HG03457 (cell line): ENCODE results near the gene IGF1R.

Experiments
- ATAC-seq: cut with Tn5 transposase; IDR thresholded peaks from one replicate; pipeline ENCODE4 v1.9.1; 2021; ENCODE audit warnings: moderate number of reproducible peaks; ENCODE audit not compliant: unreplicated experiment

Gene IGF1R

DNA sequence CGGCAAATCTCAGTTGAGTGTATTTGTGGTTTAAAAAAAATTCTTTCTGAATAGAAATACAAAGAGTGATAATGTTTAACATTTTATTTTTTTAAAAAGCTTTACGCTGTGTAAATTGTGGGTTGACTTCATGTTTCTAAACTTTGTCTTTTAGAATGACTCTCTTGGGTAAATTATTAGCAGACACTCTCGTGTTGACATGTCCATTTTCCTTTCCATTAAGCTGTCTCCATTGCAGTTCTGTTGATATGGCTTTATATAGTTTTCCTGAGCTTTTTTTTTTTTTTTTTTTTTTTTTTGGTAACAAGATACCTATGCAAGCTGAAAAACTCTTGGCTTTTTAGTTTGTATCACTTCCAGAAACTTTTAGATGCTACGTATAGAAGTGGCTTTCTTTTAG lies 92.6 kb downstream of the IGF1R start:
- ATAC-seq = no peak

DNA sequence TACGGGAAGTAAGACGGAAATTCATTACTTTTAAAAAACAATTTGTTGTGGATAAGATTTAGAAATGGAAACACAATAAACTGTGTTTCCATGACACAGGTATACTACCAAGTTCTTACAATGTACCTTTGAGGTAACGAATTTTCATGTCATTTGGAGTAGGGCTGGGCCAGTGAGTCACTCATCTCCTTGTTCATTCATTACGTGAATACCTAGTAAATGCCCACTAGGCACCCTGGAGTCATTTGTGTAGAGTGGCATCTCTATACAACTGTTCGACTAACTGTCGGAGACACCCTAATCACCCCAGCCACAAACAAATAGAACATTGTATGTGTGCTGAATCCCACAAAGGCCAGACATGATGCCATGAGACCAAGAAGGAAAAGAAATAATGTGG lies 94.8 kb downstream of the IGF1R start:
- ATAC-seq = no peak

DNA sequence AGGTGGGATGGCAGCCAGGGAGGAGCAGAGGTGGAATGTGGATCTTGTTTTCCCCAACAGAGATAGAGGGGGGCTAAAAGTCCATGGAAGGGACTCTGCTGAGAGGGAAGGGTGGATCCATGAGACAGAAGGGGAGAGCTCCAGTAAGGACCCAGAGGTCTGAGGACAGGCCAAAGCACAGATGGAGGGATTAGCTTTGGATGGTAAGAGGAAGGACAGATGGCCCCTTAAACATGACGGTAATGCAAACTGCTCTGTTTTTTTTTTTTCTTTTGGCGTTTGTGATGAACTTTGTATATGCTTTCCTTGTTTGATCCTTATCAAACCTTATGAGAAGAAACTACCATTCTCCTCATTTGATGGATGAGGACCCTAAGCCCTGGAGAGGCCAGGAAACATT lies 96.2 kb downstream of the IGF1R start:
- ATAC-seq = no peak

DNA sequence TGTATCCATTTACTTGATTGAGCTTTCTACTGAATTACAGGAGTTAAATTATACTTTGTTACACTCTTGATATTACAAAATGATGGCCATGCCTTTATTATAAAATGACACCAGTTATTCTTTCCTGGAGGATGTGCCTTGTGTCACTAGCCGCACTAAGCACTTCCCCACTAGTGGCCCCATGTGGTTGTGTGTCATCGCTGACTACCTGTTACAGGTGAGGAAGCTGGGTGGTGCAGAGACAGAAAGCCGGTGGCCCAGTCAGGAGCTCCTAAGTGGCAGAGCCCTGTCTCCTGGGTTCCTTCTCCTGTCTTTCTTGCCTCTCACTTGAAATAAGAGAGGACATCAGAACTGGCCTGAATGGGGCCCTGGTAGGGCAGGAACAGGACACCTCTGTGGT lies 96.8 kb downstream of the IGF1R start:
- ATAC-seq = no peak

DNA sequence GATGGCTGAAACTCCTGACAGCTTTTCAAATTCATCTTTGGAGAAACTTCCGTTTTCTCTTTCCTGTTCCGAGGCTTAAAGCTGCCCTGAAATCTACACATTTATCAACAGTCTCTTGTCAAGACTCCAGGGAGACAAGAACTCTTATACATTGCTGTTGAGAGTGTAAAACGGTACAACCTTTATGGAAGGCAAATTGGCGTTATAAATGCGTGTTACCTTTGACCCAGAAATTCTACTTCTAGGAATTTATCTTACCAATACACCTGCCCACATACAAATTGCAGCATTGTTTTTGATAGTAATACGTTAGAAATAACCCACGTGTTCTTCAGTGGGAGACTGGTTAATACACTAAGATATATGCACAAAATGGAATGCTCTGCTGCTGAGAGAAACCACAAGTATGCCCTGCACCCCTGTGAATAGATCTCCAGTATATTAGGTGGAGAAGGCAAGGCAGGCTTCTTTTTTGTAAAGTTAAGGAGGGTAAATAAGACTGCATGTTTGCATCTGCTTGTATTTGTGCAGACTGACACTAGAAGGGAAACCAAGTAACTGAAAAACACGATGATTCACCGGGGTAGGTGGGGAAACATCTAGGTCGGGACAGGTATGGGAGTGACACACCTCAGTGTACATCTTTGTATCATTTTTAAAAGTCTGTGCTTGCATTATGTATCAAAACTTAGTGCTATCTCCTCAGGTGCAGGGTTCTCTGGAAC lies 97.5 kb downstream of the IGF1R start:
- ATAC-seq = no peak

DNA sequence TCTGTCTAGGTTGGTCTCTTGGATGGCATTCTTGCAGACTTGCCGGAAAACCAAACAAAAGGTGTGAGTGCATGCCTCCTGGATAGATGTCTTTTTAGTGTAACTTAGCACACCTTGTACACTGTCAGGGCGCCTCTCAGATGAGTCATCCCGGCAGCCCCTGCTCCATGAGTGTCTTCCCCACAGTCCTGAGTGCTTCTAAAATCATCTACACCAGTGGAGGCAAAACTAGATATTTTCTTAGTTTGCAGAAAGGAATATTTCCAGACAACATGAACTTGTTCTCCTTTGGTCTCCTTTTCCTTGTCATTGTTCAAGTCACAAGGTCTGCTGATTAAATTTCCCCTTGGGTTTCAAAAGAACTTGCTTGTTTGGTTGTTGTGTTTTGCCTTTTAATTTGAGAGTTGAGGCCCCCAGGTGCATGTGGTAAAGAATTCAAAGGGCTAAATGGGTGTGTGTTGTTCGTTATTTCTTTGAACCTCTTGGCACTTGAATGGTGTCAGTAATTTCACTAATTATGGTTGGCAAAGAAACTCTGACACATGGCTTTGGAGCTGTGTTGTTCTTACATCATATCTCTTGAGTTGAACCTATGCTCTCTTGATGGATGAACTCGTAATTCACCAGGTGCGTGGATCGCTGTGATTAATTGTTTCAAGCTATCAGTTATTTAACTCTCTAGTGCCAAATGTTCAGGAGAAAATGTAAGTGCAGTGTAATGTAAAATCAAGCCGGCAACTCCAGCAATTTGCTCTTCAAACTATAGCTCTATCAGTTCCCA lies 98.2 kb downstream of the IGF1R start:
- no peak for ATAC-seq

DNA sequence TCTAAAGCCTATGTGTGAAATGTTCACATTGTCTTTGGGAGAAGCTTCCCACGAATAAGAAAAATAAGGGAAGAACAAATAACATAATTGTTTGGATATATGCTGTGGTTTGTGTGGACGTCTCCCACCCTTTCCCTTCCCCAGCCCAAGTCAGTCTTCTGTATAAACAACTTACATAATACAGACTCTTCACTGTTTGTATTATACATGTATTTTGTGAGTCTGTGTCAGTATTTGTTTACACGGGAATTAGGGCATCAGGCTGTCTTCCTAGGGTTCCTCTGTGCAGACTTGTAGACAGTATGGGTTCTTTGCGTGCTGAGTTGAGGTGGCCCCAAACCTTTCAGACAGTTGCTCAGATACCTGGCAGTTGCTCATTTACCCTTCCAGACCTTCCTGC lies 103.4 kb downstream of the IGF1R start:
- no peak for ATAC-seq

DNA sequence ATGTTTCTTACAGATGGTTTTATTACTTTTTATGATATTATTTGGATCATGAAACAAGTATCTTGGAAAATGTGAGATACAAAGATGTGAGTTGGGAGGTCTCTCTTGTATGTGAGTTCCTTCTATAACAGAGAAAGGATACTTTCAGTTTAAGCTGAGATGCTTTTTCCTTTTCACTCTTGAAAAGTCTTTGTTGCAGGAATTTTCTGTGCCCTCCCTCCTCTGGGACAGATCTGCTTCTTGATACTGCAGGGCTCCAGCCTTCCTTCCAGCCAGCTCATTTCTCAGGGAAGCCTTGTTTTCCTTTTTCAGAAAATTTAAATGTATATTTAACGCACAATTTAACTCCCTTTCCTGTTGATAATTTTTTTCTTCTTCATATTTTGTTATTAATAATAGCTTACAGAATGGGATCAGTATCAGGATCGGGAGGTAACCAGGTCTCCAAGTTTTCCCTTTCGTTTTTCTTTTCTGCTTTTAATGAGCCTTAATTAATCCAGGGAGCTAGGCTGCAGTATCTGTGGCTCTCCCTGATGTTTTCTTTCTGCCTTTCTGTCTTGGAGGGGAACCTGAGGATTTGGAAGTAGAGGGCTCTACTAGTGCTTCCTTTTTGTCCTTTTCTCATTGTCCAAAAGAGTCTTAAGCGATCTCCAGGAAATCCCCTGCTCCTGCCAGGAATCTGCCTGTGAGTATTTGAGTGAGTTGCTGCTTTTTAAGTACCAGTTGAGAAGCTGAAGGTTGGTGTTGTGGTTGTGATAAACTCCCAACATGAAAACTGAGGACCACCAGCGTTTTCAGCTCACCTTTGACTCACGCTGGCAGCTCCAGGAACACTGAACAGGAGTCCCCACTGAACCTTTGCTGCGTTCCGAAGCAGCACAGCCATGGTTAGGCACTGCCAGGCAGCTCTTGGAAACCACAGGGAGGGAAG lies 105.7 kb downstream of the IGF1R start:
- ATAC-seq = no peak

DNA sequence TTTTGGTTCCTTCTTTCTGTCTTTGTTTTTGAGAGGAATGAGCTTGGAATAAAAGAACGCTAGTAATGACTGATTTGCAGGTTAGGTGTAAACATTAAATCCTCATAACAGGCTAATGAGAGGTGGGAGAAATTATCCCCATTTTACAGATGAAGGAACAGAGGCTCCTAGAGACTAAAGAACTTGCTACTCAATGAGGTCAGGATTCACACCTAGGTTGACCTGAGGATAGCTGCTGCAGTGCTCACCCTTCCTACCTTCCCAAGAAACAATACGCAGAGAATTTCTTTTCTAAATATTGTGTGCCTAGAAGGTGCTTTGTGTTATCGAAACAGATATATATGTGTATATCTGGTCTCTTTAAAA lies 106.3 kb downstream of the IGF1R start:
- ATAC-seq = no peak

DNA sequence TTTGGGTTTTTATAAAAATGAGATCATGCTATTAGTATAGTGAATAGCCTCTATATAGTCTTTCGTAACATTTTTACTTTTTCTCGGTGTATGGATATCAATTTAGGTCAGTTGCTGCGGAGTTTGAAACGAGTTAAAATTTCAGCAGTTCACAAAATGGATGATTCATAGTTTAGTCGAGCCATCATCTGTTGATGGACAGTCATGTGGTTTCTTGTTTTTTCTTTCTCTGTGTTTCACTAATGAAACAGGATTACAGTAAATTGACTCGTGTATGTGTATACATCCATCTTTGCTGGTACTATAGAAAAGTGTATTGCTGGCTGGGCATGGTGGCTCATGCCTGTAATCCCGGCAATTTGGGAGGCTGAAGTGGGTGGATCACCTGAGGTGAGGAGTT lies 106.8 kb downstream of the IGF1R start:
- no peak for ATAC-seq

DNA sequence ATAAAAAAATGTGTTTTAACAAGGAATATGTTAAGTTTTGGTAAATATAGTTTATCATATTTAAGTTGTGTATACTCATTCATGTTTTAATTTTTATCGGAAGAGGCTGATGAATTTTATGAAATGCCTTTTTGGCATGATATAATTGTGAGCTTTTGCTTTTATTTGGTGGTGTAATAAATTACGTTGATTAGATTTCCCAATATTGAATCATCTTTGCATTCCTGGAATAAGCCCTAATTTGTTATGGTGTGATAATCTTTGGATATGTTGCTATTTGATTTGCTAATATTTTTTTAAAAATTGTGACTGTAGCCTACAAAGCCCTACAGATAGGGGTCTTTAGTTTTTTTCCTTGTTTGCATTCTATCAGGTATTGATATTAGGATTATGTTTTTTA lies 107.4 kb downstream of the IGF1R start:
- no peak for ATAC-seq

DNA sequence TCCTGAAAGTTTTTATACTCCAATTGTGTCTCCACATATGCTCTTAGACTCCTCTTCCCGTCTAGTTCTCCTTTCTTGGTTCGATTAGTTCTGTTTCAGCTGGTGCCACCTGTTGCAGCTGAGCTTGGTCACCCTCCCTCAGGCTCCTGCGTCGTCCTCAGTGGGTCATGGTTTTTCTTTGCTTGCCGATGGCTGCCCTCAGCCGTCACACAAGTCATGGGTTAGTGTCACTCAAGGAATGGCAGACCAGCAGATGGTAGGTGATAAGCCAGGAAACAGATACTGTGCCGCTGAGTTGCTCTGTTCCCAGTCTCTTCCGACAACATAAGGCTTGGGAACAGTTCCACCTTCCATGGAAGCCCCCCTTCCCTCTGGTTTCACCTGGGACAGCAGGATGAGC lies 109.9 kb downstream of the IGF1R start:
- ATAC-seq = no peak

DNA sequence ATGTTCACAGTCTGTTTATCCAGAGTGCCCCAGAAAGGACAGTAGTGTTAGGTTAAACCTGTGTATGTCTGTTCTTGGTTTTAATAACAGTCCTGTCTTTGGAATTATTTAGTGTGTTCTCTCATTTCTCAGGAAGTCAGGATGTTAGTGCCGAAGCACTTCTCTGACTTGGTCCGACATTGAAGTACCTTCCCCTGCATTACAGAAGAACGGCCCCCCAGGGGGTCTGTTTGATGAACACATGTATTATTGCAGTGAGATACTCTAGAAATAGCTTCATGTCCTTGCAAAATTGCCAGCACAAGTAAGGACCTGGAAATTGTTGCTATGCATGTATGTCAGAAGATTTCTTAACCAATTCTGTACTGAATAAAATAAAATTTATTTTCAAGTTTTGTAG lies 110.9 kb downstream of the IGF1R start:
- ATAC-seq = no peak

DNA sequence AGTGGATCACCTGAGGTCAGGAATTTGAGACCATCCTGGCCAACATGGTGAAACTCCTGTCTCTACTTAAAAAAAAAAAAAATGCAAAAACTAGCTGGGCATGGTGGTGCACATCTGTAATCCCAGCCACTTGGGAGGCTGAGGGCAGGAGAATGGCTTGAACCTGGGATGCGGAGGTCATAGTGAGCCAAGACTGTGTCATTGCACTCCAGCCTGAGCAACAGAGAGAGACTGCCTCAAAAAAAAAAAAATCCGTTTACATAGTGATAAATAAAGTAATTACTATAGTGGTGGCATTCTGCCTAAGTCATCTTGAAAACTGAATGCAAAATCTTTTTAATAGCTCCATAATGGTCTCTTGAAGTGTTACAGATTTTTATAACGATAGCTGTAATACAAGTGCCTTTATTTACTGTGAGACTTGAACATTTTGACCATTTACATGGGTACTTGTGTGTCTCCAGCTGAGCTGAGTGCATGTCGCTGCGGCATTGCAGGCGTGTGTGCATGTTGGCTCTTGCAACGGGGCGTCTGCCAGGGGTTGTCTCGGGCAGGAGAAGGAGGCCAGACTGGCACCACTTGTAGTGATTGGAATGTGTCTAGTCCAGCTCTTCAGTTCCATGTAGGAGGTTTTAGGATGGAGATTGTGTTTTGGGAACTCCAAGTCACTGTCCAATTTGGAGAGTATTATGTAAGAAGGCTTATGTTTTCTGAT lies 111.9 kb downstream of the IGF1R start:
- no peak for ATAC-seq

DNA sequence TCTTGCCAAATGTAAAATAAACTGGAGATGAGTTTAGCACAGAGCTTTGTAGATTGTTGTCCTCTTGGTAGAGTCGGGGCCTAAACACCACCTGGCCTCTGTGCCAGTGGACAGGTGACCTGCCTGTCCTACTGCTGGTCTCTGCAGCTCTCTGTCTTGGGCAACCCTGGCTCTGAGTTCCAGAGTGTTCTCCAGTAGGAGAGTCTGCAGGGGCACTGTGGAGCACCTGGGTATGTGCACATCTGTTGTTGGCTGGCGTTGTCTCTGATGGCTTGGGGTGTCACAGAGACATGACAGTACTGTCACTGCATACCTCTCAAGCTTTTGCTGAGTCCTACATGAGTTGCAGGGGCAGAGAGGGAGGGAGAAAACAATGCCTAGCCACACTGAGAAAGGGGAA lies 112.6 kb downstream of the IGF1R start:
- ATAC-seq = no peak

DNA sequence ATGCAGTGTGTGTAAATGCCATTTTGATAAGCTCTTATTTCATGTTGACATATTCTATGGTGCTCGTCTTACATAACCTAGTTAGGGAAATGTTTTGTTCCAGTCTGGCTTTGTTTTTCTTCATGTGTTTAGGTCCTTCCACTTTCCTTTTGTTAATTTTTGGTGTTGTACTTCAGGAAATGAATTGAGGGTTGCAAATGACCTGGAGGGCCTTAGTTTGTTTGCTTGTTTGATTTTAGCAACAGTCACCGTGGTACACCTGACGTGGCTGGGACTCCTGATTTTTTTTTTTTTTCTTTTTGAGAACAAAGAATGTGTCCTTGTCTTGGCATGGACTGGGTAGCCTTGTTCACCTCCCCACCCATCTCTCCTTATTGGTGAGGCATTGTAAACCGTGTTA lies 114.8 kb downstream of the IGF1R start:
- no peak for ATAC-seq

DNA sequence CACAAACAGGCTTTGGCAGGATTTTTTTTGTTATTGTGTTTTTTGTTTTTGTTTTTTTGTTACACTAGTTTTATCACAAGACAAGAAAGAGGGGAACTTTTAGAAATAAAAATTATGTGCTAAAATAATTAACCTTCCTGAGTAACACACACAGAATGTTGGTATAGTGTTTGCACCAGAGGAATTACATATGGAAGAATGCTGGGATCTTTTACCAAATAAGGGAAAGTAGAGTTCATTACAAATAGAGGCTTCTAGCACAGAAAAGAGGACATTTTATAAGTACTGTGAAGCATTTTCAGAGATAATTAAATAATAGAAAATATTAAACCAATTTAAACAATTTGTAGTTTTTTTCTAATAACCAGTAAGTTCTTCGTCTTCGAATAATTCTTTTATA lies 116.0 kb downstream of the IGF1R start:
- ATAC-seq = no peak

DNA sequence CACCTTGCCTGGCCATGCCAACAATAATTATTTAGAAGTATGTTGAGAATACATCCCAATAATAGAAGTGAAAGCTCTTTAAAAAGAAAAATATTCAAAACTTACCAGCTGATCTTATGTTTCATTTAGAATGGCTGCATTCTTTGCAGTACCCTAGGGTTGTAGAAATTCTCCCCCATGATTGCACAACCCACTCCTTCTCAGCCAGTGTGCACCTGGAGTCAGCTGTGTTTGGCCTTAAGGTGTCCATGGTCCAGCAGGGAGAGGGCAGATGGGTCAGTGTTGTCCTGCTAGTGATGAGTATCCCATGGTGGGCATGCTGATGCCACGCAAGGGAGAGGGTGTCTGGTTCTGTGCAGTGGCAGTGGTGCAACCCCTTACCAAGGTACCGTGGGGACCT lies 117.3 kb downstream of the IGF1R start:
- ATAC-seq = no peak

DNA sequence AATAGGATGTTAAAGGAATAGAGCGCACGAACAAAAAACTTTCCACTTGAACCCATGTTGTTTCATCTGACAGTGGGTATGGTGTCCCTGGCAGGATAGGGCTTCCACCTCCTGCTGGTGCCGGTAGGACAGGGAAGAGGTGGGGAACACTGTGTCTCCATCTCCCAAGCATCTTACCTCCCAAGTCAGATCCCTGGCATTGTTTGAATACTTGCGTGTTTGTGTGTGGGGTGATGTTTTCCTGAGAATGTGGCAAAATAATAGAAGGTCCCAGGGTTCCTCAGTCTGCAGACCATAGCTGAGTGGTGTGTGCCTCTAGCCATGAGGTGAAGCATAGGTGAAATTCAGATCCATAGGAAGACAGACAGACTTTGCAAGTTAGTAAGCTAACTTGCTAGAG lies 119.4 kb downstream of the IGF1R start:
- no peak for ATAC-seq

DNA sequence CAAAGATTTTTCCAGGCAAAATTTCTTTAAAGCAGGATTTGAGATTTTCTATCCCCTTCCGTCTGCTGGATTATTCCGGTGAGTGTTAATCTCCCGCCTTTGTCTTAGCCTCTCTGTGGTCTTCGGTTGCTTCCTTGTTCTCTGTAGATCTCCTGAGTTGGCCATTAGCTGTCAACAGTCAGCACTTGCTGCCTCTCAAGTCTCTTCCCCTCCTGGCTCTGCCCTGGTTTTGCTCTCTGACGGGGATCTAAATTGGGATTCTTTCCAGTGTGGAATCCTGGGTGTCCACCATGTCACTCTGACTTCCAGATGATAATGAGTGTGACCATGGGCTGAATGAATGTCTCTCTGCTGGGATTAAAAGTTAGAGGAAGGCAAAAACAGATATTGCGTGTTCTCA lies 121.5 kb downstream of the IGF1R start:
- ATAC-seq = no peak

DNA sequence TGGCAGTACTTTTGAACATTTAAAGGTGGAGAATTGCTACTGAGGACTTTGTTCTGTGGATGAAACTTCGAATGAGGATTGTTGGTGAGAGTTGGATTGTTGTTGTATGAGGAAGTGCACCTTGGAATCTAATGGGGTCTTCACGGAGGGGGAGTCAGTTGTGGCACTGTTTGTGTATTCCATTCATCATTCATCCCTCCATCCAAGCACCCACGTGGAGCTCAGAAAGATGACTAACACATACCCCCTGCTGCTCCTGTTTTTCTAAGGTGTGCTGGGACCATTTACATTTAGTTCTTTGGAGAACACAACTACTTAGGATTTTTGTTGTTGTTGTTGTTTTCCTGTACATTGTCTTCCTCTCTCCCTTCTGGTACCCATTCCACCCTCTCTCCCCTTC lies 122.6 kb downstream of the IGF1R start:
- no peak for ATAC-seq
